GM11168 (cell line): ENCODE results near the gene RNF41.
"Not testable (repeated sequence)": the region's sequence is repeated elsewhere in the genome, so short reads cannot be mapped to it uniquely, and the experiment has no call there.

Source experiments
- in situ Hi-C: fragments of 300-500 bp; cut with MboI; formaldehyde crosslinking; loops from one replicate; pipeline ENCODE4 v1.12.0; 2022; ENCODE audit warnings: low sequenced_read_pairs; ENCODE audit not compliant: unreplicated experiment

RNF41 gene

GRCh38 chr12:56221757-56222530 lies at the start of gene RNF41:
RNF41 (minus strand) TSS chr12:56221922; CDS start chr12:56214047, 7,875 bp downstream.
- in situ Hi-C loops: no loop called here

- in situ Hi-C loops: no loop called here
These were observed 49.3 kb upstream of the RNF41 start for GRCh38 chr12:56271031-56271430.

- in situ Hi-C loops: no loop called here
These were observed 45.8 kb upstream of the RNF41 start for GRCh38 chr12:56267443-56268071.

- in situ Hi-C loops: no loop called here
These were observed 45.1 kb upstream of the RNF41 start, which contains the start of gene COQ10A for GRCh38 chr12:56266693-56267442. COQ10A (plus strand) TSS chr12:56266942; CDS start chr12:56267119, 177 bp downstream.

GRCh38 chr12:56266068-56266692 lies 44.5 kb upstream of the RNF41 start:
- in situ Hi-C loops: not testable (repeated sequence)

GRCh38 chr12:56262955-56263354 lies 41.2 kb upstream of the RNF41 start:
- in situ Hi-C loops: not testable (repeated sequence)

- in situ Hi-C loops: no loop called here
These were observed 39.9 kb upstream of the RNF41 start for GRCh38 chr12:56261503-56262232.

GRCh38 chr12:56260921-56261320 lies 39.2 kb upstream of the RNF41 start:
- in situ Hi-C loops: no loop called here

- in situ Hi-C loops: no loop called here
These were observed 38.7 kb upstream of the RNF41 start for GRCh38 chr12:56260380-56260779.

- in situ Hi-C loops: no loop called here
These were observed 37.1 kb upstream of the RNF41 start for GRCh38 chr12:56258820-56259183.

GRCh38 chr12:56258068-56258819 lies 36.5 kb upstream of the RNF41 start, which contains the start of gene ANKRD52:
ANKRD52 (minus strand) TSS chr12:56258384; CDS start chr12:56258269, 115 bp downstream.
- in situ Hi-C loops: no loop called here

- in situ Hi-C loops: no loop called here
These were observed 35.9 kb upstream of the RNF41 start for GRCh38 chr12:56257491-56258067.

GRCh38 chr12:56257071-56257470 lies 35.3 kb upstream of the RNF41 start:
- in situ Hi-C loops: no loop called here

GRCh38 chr12:56256326-56256960 lies 34.7 kb upstream of the RNF41 start:
- in situ Hi-C loops: no loop called here

GRCh38 chr12:56255671-56256070 lies 33.9 kb upstream of the RNF41 start:
- in situ Hi-C loops: no loop called here

GRCh38 chr12:56253091-56253490 lies 31.4 kb upstream of the RNF41 start:
- in situ Hi-C loops: no loop called here

GRCh38 chr12:56252649-56253048 lies 30.9 kb upstream of the RNF41 start:
- in situ Hi-C loops: no loop called here

- in situ Hi-C loops: no loop called here
These were observed 27.0 kb upstream of the RNF41 start for GRCh38 chr12:56248711-56249110.
